ENCODE results near the gene CEP55. TPM values are rescaled to one million over a fixed set of nuclear protein-coding genes. Genes with fewer than 3 reads are reported as not detected.
A peak's percentile ranks its signal among the peaks of the same experiment; 100 is the strongest.

The CEP55 gene
- total RNA-seq, 1 experiment from 2014 or later = 62.6 TPM

DNA sequence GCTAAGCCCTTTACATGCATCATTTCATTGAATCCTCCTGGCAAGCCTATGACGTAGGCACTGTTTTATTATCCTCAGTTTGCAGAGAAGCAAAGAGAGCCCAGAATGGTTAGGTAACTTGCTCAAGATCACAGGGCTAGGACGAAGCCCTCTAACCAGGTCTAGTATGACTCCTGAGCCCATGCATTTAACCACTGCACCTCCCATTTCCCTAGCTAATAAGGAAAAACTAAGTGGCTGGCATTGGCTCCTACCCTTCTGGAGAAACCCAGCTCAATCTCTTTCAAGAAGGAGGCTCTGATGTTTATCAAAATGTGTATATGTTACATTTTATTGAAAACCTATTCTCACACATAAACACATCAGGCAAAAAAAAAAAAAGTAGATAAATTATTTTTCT is 34.0 kb upstream of the CEP55 start:
- Histone ChIP-seq H3K4me2 (ENCODE audit: low read length) (peak overlapping the region; percentile 55), H3K9me2 (replicated peaks; ENCODE audit: low read length) (no peaks in the 10 kb centered on the region), H3K27me3 (ENCODE audit: low read length) (no peaks in the 10 kb centered on the region), H3F3A (ENCODE audit: low read length, unreplicated experiment) (peaks cover 18% of the 10 kb centered on the region), H3K9ac (ENCODE audit: low read length) (peak overlapping the region; percentile 42), H3K4me1 (ENCODE audit: insufficient read depth, low read length) (peaks cover 78% of the 10 kb centered on the region), H4K20me1 (ENCODE audit: low read length) (no peaks in the 10 kb centered on the region), H2AFZ (ENCODE audit: low read length) (no peak overlapping the region), H3K4me3 (ENCODE audit: low read length) (no peak overlapping the region), H3K79me2 (ENCODE audit: low read length) (peaks cover 78% of the 10 kb centered on the region), H3K9me3 (ENCODE audit: low read length) (no peaks in the 10 kb centered on the region), H3K27ac (ENCODE audit: low read length) (peak overlapping the region; percentile 99), H3K36me3 (ENCODE audit: low read depth, low read length) (peaks cover 27% of the 10 kb centered on the region)
- POLR2A ChIA-PET (ENCODE audit: unreplicated experiment) = interaction anchor here (0.7 to 1.1 kb wide), 3 partner anchors 17 to 20 kb away, joined by 4 to 14 read pairs (median 13); partner anchors contain the start of gene MYOF
- DNase-seq (no peak), ATAC-seq (no peak)
- BruUV-seq (replicated peaks) = TSS peak; percentile 6
- CTCF ChIA-PET = interaction anchor here (0.6 to 1.0 kb wide), 3 partner anchors 14 to 20 kb away, joined by 4 to 5 read pairs (median 4); partner anchors contain the start of gene MYOF
- TF ChIP-seq, protein P1, sequence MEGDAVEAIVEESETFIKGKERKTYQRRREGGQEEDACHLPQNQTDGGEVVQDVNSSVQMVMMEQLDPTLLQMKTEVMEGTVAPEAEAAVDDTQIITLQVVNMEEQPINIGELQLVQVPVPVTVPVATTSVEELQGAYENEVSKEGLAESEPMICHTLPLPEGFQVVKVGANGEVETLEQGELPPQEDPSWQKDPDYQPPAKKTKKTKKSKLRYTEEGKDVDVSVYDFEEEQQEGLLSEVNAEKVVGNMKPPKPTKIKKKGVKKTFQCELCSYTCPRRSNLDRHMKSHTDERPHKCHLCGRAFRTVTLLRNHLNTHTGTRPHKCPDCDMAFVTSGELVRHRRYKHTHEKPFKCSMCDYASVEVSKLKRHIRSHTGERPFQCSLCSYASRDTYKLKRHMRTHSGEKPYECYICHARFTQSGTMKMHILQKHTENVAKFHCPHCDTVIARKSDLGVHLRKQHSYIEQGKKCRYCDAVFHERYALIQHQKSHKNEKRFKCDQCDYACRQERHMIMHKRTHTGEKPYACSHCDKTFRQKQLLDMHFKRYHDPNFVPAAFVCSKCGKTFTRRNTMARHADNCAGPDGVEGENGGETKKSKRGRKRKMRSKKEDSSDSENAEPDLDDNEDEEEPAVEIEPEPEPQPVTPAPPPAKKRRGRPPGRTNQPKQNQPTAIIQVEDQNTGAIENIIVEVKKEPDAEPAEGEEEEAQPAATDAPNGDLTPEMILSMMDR (conservative IDR thresholded peaks at IDR 0.05; ENCODE audit: low read depth, low read length) = no peak
- TF ChIP-seq EZH2phosphoT487 (IDR thresholded peaks at IDR 0.05; ENCODE audit: borderline replicate concordance, low read length) (no peak), EZH2 (IDR thresholded peaks at IDR 0.05; ENCODE audit: low read length, unreplicated experiment) (no peak)
- intact Hi-C loops (cut with micrococcal nuclease) = no loop called here

GRCh38 chr10:93462881-93463280 is 33.5 kb upstream of the CEP55 start:
- POLR2A ChIA-PET (ENCODE audit: unreplicated experiment) = interaction anchor here (0.7 to 1.1 kb wide), 2 partner anchors 18 to 19 kb away, joined by 6 to 14 read pairs; partner anchors contain the start of gene MYOF
- peaks cover 21% of the 10 kb centered on the region for H3F3A ChIP-seq (ENCODE audit: low read length, unreplicated experiment)
- ATAC-seq (peak; percentile 54), DNase-seq (peak; percentile 92)
- intact Hi-C loops (cut with micrococcal nuclease) = no loop called here
- no peaks in the 10 kb centered on the region for H3K9me2 ChIP-seq (replicated peaks; ENCODE audit: low read length)
- peaks cover 80% of the 10 kb centered on the region for H3K4me1 ChIP-seq (ENCODE audit: insufficient read depth, low read length)
- no peak overlapping the region for H3K4me3 ChIP-seq (ENCODE audit: low read length)
- H3K4me2 ChIP-seq (ENCODE audit: low read length) = peak overlapping the region; percentile 55
- no peaks in the 10 kb centered on the region for H3K9me3 ChIP-seq (ENCODE audit: low read length)
- no peak overlapping the region for H3K9ac ChIP-seq (ENCODE audit: low read length)
- H2AFZ ChIP-seq (ENCODE audit: low read length) = no peak overlapping the region
- TF ChIP-seq, protein P1 (conservative IDR thresholded peaks at IDR 0.05; ENCODE audit: low read depth, low read length) = no peak
- TF ChIP-seq EZH2 (IDR thresholded peaks at IDR 0.05; ENCODE audit: low read length, unreplicated experiment) (no peak), EZH2phosphoT487 (IDR thresholded peaks at IDR 0.05; ENCODE audit: borderline replicate concordance, low read length) (no peak)
- CTCF ChIA-PET = interaction anchor here (0.6 to 1.0 kb wide), 3 partner anchors 13 to 19 kb away, joined by 4 to 5 read pairs (median 4); partner anchors contain the start of gene MYOF
- peaks cover 77% of the 10 kb centered on the region for H3K79me2 ChIP-seq (ENCODE audit: low read length)
- no TSS peak for BruUV-seq (replicated peaks)
- no peaks in the 10 kb centered on the region for H3K27me3 ChIP-seq (ENCODE audit: low read length)
- no peaks in the 10 kb centered on the region for H4K20me1 ChIP-seq (ENCODE audit: low read length)
- H3K36me3 ChIP-seq (ENCODE audit: low read depth, low read length) = peaks cover 27% of the 10 kb centered on the region
- peak overlapping the region; percentile 99 for H3K27ac ChIP-seq (ENCODE audit: low read length)

- TF ChIP-seq, protein P1 (conservative IDR thresholded peaks at IDR 0.05; ENCODE audit: low read depth, low read length) = no peak
- TF ChIP-seq EZH2 (IDR thresholded peaks at IDR 0.05; ENCODE audit: low read length, unreplicated experiment) = no peak
- TF ChIP-seq EZH2phosphoT487 (IDR thresholded peaks at IDR 0.05; ENCODE audit: borderline replicate concordance, low read length) = no peak
- H4K20me1 ChIP-seq (ENCODE audit: low read length) = no peaks in the 10 kb centered on the region
- H3K9ac ChIP-seq (ENCODE audit: low read length) = peak overlapping the region; percentile 78; the same call in 1 of the 2 replicates
- CTCF ChIA-PET = no interaction called here
- no peaks in the 10 kb centered on the region for H3K27me3 ChIP-seq (ENCODE audit: low read length)
- no peaks in the 10 kb centered on the region for H3K9me3 ChIP-seq (ENCODE audit: low read length)
- H2AFZ ChIP-seq (ENCODE audit: low read length) = no peak overlapping the region
- H3F3A ChIP-seq (ENCODE audit: low read length, unreplicated experiment) = peaks cover 29% of the 10 kb centered on the region
- no peak overlapping the region for H3K4me3 ChIP-seq (ENCODE audit: low read length)
- peaks cover 78% of the 10 kb centered on the region for H3K79me2 ChIP-seq (ENCODE audit: low read length)
- intact Hi-C loops (cut with micrococcal nuclease) = no loop called here
- peak overlapping the region; percentile 44 for H3K4me2 ChIP-seq (ENCODE audit: low read length)
- no peak for ATAC-seq
- peaks cover 27% of the 10 kb centered on the region for H3K36me3 ChIP-seq (ENCODE audit: low read depth, low read length)
- peak overlapping the region; percentile 99 for H3K27ac ChIP-seq (ENCODE audit: low read length)
- H3K9me2 ChIP-seq (replicated peaks; ENCODE audit: low read length) = no peaks in the 10 kb centered on the region
- no TSS peak for BruUV-seq (replicated peaks)
- POLR2A ChIA-PET (ENCODE audit: unreplicated experiment) = no interaction called here
- peaks cover 82% of the 10 kb centered on the region for H3K4me1 ChIP-seq (ENCODE audit: insufficient read depth, low read length)
- DNase-seq = no peak
These were observed 32.5 kb upstream of the CEP55 start for GRCh38 chr10:93463723-93464476.
